Measurements from ENCODE around the gene KRTAP13-2.

The KRTAP13-2 gene

GRCh38 chr21:30355906-30356305 is 16.2 kb downstream of the KRTAP13-2 start:
- H3K4me3 ChIP-seq (replicated peaks in 1 of 2; ENCODE audit: low read depth in 2 of 2, low read length in 2 of 2): no peak overlapping the region
- no peak for DNase-seq (ENCODE audit: low read depth in 2 of 2)
- no peak for TF ChIP-seq CTCF (IDR thresholded peaks at IDR 0.05; ENCODE audit: low read depth, low read length)

- TF ChIP-seq CTCF (IDR thresholded peaks at IDR 0.05; ENCODE audit: low read depth, low read length): no peak
- no peak for DNase-seq (ENCODE audit: low read depth in 2 of 2)
- H3K4me3 ChIP-seq (replicated peaks in 1 of 2; ENCODE audit: low read depth in 2 of 2, low read length in 2 of 2): no peak overlapping the region
Observed at GRCh38 chr21:30354308-30355005, 17.6 kb downstream of the KRTAP13-2 start.

- H3K4me3 ChIP-seq (replicated peaks in 1 of 2; ENCODE audit: low read depth in 2 of 2, low read length in 2 of 2): no peak overlapping the region
- DNase-seq (ENCODE audit: low read depth in 2 of 2): no peak
Observed at GRCh38 chr21:30351534-30351933, 20.5 kb downstream of the KRTAP13-2 start.

DNA sequence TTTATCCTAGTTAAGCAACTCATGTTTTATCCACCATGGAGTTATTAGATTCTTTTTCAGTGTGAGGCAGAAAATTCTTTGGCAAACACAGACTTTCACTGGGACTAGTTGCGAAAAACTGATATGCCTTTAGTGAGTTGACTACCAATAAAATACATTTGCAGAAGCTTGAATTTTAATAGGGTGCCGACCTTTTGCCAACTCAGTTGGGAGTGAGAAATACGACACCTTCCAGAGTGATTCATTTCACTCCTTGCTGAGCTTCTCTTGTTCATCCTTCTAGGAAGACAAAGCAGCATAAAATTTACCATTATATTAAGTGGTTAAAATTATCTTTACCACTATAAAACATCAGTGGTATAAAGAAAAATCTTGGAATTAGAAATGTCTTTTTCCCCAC is 22.5 kb downstream of the KRTAP13-2 start:
- H3K4me3 ChIP-seq (replicated peaks in 1 of 2; ENCODE audit: low read depth in 2 of 2, low read length in 2 of 2): no peak overlapping the region
- no peak for TF ChIP-seq CTCF (IDR thresholded peaks at IDR 0.05; ENCODE audit: low read depth, low read length)
- DNase-seq (ENCODE audit: low read depth in 2 of 2): peak in 1 of 2 donors; percentile 10

More at GRCh38 chr21:30351534-30351933, 20.5 kb downstream of the KRTAP13-2 start:
- no peak for TF ChIP-seq CTCF (IDR thresholded peaks at IDR 0.05; ENCODE audit: low read depth, low read length)

- no peak for DNase-seq (ENCODE audit: low read depth in 2 of 2)
- TF ChIP-seq CTCF (IDR thresholded peaks at IDR 0.05; ENCODE audit: low read depth, low read length): no peak
- H3K4me3 ChIP-seq (replicated peaks in 1 of 2; ENCODE audit: low read depth in 2 of 2, low read length in 2 of 2): no peak within 1 kb of the TSS
Observed at GRCh38 chr21:30348506-30348905, 23.6 kb downstream of the KRTAP13-2 start, which contains the start of gene KRTAP23-1. TSS of gene KRTAP23-1 (minus strand) at chr21:30348606. CDS start at chr21:30348606, 0 bp downstream.

- DNase-seq (ENCODE audit: low read depth in 2 of 2): no peak
- no peak for TF ChIP-seq CTCF (IDR thresholded peaks at IDR 0.05; ENCODE audit: low read depth, low read length)
- no peak overlapping the region for H3K4me3 ChIP-seq (replicated peaks in 1 of 2; ENCODE audit: low read depth in 2 of 2, low read length in 2 of 2)
Observed at GRCh38 chr21:30345014-30345413, 27.1 kb downstream of the KRTAP13-2 start.

All from cardiac fibroblast (primary cell).